KMS-11 (cell line): ENCODE data around the gene ARHGAP24.

Experiments used
- H2AFZ ChIP-seq: fragments of 200-600 bp; sonication (generic); 2 replicates; pipeline ENCODE4 v1.6.1; 2016; ENCODE audit warnings: antibody characterized with exemption, mixed run types, low read depth
- H3K27ac ChIP-seq: fragments of 200-600 bp; sonication (generic); 2 replicates; pipeline ENCODE4 v1.6.1; 2016; ENCODE audit warnings: mild to moderate bottlenecking, mixed run types
- H3K27me3 ChIP-seq: fragments of 200-600 bp; sonication (generic); 2 replicates; pipeline ENCODE4 v1.6.1; 2017; ENCODE audit warnings: mild to moderate bottlenecking, low read depth, mixed run types, moderate library complexity; ENCODE audit not compliant: insufficient read depth
- H3K36me3 ChIP-seq: fragments of 200-600 bp; sonication (generic); 2 replicates; pipeline ENCODE4 v1.6.1; 2017; ENCODE audit warnings: mild to moderate bottlenecking, mixed run types; ENCODE audit not compliant: insufficient read depth
- H3K4me1 ChIP-seq: fragments of 200-600 bp; sonication (generic); 2 replicates; pipeline ENCODE4 v1.6.1; 2016; ENCODE audit warnings: mild to moderate bottlenecking, low read depth, mixed run types; ENCODE audit not compliant: poor library complexity, severe bottlenecking
- H3K4me2 ChIP-seq: fragments of 200-600 bp; sonication (generic); 2 replicates; pipeline ENCODE4 v1.7.0; 2016; ENCODE audit warnings: mild to moderate bottlenecking, mixed run types
- H3K4me3 ChIP-seq: fragments of 200-600 bp; sonication (generic); IDR thresholded peaks from 2 replicates; pipeline ENCODE4 v1.6.1; 2017; ENCODE audit warnings: low read depth, low read length, mixed read lengths; ENCODE audit not compliant: insufficient read depth
- H3K79me2 ChIP-seq: fragments of 200-600 bp; sonication (generic); 2 replicates; pipeline ENCODE4 v1.6.1; 2016; ENCODE audit warnings: low read depth, mixed run types; ENCODE audit not compliant: insufficient read depth
- H3K9ac ChIP-seq: fragments of 200-600 bp; sonication (generic); 2 replicates; pipeline ENCODE4 v1.6.1; 2016; ENCODE audit warnings: mild to moderate bottlenecking, mixed run types
- H4K20me1 ChIP-seq: fragments of 200-600 bp; sonication (generic); 2 replicates; pipeline ENCODE4 v1.6.1; 2016; ENCODE audit warnings: mild to moderate bottlenecking, mixed run types; ENCODE audit not compliant: insufficient read depth
- TF ChIP-seq, protein P1 (sequence below): fragments of 200-600 bp; sonication (generic); conservative IDR thresholded peaks from 2 replicates; pipeline ENCODE4 v1.6.1; 2017; ENCODE audit warnings: low read depth, mild to moderate bottlenecking, antibody characterized with exemption, low read length, moderate library complexity, mixed read lengths

Gene ARHGAP24

DNA sequence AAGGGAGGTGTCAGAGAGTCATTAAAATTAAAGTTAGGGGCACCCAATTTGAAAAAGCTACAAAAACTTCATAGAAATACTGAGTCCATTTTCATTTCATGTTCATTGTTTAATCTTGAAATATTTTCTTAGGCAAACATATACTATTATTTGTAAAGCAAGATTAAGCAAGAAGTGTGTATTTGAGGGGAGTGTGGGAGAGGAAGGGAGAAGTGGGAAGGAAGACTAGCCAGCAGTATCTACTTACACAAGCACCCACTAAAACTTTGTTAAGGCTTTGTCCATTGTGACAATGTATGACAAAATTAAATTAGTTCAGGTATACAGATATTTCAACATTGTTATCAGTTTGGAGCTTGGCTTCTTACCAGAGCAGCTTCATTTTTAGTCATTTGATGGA lies 222.9 kb downstream of the ARHGAP24 start:
- no peak overlapping the region for H3K4me3 ChIP-seq
- no peak overlapping the region for H3K9ac ChIP-seq

DNA sequence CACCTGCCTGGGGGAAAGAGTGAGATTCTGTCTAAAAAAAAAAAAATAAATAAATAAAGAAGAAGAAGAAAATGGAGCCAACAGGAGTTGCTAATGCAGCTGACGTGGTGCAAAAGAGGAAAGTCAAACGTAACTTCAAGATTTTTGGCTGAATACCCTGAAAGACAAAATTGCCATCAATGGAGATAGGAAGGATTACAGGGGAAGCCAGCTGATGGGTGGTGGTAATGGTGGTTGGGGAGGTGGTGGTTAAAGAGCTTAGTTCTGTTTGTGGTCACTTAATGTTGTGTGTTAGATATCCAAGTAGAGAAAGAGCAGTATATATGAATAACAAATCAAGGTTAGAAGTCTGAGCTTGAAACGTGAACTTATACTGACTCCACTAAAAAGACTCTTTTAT lies 225.4 kb downstream of the ARHGAP24 start:
- TF ChIP-seq, protein P1, sequence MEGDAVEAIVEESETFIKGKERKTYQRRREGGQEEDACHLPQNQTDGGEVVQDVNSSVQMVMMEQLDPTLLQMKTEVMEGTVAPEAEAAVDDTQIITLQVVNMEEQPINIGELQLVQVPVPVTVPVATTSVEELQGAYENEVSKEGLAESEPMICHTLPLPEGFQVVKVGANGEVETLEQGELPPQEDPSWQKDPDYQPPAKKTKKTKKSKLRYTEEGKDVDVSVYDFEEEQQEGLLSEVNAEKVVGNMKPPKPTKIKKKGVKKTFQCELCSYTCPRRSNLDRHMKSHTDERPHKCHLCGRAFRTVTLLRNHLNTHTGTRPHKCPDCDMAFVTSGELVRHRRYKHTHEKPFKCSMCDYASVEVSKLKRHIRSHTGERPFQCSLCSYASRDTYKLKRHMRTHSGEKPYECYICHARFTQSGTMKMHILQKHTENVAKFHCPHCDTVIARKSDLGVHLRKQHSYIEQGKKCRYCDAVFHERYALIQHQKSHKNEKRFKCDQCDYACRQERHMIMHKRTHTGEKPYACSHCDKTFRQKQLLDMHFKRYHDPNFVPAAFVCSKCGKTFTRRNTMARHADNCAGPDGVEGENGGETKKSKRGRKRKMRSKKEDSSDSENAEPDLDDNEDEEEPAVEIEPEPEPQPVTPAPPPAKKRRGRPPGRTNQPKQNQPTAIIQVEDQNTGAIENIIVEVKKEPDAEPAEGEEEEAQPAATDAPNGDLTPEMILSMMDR = no peak
- Histone ChIP-seq H3K36me3 (no peaks in the 10 kb centered on the region), H3K27me3 (no peaks in the 10 kb centered on the region), H3K4me1 (no peaks in the 10 kb centered on the region), H3K4me3 (no peak overlapping the region), H2AFZ (no peak overlapping the region), H3K79me2 (no peaks in the 10 kb centered on the region), H3K4me2 (no peak overlapping the region), H3K27ac (no peak overlapping the region), H3K9ac (no peak overlapping the region), H4K20me1 (no peaks in the 10 kb centered on the region)

More for the DNA sequence above, 222.9 kb downstream of the ARHGAP24 start:
- H3K4me2 ChIP-seq = no peak overlapping the region
- no peaks in the 10 kb centered on the region for H3K36me3 ChIP-seq
- no peak overlapping the region for H2AFZ ChIP-seq
- H4K20me1 ChIP-seq = no peaks in the 10 kb centered on the region
- H3K4me1 ChIP-seq = no peaks in the 10 kb centered on the region
- H3K79me2 ChIP-seq = no peaks in the 10 kb centered on the region
- H3K27ac ChIP-seq = no peak overlapping the region
- no peaks in the 10 kb centered on the region for H3K27me3 ChIP-seq
- TF ChIP-seq, protein P1 = no peak

DNA sequence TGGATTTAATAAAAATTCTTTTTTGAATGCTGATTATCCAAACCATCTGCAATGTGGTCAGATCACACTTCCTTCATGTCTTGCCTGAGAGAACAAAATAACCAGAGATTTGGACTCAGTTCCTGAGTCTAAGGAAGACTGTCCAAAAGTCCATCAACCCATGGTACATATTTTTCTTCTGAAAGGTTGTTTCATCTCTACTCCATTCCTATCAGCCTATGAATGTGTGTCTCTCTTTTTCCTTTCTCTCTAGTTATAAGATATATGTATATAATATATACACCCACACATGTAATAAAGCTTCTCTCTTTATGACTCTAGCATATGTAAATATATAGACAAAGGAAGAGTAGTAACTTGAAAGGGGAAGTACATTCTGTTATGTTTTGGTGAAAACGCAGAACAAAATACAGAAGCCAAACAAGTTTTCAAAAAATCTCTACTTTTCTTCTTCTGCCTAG lies 226.9 kb downstream of the ARHGAP24 start:
- Histone ChIP-seq H3K36me3 (no peaks in the 10 kb centered on the region), H3K79me2 (no peaks in the 10 kb centered on the region), H3K9ac (no peak overlapping the region), H3K27me3 (no peaks in the 10 kb centered on the region), H3K4me3 (no peak overlapping the region), H3K4me1 (no peaks in the 10 kb centered on the region), H2AFZ (no peak overlapping the region), H3K27ac (no peak overlapping the region), H3K4me2 (no peak overlapping the region), H4K20me1 (no peaks in the 10 kb centered on the region)
- TF ChIP-seq, protein P1 = no peak

DNA sequence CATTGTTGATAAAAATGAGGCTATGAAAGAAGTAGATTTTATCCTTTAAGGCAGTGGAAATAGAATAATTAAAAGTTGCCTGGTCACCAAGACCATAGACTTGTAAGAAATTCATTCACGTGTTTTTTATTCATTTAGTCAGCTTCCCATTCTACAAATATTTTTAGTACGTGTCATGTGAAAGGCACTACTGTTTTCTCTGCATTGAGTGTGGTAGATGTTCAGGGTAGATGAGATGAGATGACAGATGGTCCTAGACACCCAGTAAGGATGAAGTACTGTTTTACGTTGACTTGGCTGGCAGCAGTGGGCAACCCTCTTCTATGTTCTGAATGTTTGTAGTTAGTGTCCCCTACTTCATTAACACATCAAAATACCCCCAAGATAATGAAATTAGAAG lies 228.1 kb downstream of the ARHGAP24 start:
- no peak overlapping the region for H3K4me3 ChIP-seq
- H3K27me3 ChIP-seq = no peaks in the 10 kb centered on the region
- no peaks in the 10 kb centered on the region for H3K79me2 ChIP-seq
- no peaks in the 10 kb centered on the region for H3K4me1 ChIP-seq
- TF ChIP-seq, protein P1 = no peak
- H3K4me2 ChIP-seq = no peak overlapping the region
- no peak overlapping the region for H3K9ac ChIP-seq
- H4K20me1 ChIP-seq = no peaks in the 10 kb centered on the region
- no peak overlapping the region for H2AFZ ChIP-seq
- H3K27ac ChIP-seq = no peak overlapping the region
- no peaks in the 10 kb centered on the region for H3K36me3 ChIP-seq

DNA sequence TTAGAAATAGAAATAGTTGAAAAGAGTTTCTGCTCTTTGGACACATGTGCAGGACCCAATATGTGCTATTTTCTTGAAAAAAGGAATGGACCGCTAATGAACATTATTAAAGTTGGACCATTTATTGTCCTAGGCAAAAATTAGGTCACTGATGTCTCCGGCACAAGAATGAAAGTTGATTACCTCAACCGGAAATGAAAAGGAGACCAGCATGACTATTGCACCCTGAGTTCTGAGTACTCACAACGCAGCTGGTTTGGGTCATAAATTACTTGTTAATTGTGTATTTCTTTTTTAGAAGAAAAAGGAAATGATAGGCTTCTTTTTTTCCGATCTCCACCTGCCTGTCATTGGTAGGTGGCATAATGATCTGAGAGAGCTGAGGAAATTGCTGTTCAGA lies 232.7 kb downstream of the ARHGAP24 start:
- Histone ChIP-seq H3K36me3 (no peaks in the 10 kb centered on the region), H4K20me1 (no peaks in the 10 kb centered on the region), H3K27ac (no peak overlapping the region), H3K4me1 (no peaks in the 10 kb centered on the region), H2AFZ (no peak overlapping the region), H3K9ac (no peak overlapping the region), H3K4me2 (no peak overlapping the region), H3K27me3 (no peaks in the 10 kb centered on the region), H3K79me2 (no peaks in the 10 kb centered on the region), H3K4me3 (no peak overlapping the region)
- TF ChIP-seq, protein P1 = no peak
